ENCODE results near the gene RCOR1.

RCOR1 gene

DNA sequence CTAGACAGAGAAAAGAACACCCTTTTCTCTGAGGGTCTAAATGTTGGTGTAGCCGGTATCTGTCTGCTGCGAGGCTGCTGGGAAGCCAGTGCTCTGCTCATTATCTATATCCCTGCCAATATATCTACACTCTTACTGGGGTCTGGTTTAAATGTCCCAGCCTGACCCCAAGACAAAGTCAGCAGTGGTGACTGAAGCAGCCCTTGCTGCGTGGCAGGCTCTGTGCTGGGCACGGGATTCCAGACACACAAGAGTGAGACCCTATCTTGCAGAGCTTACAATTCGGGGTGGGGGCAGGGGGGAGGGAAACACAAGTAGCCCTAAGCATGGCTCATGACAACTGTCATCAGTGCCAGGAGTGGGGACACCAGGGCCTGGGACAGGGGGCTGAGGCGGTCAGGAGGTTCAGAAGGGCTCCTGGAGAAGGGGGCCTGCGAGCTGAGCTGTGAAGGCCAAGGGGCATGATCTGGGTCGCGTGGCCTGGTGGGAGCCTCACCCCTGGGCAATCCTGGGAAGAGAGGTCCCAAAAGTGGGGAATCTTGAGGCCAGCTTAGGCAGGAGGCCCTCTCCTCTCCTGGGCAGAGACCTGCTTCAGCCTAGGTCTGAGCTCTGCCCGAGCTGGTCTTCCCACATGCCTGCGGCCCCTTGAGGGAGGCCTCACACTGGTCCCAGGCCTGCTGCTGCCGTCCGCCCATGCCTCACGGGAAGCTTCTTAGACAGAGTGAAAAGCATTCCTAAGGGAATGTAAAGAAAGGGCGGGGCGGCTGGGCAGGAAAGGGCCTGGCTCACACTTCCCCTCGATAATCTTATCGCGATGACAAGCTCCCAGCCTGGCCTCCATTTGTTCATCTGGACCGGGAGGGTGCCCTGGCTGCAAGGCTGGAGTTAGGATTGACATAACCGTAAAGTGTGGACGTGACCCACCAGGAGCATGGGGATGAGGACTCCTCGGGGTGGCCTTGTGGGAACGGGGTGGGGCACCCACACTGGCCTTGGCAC is 7.3 kb upstream of the RCOR1 start:
- Histone ChIP-seq H3K27ac (replicated peaks) (no peak overlapping the region), H3K27me3 (ENCODE audit: insufficient read depth, poor library complexity, severe bottlenecking) (no peaks in the 10 kb centered on the region), H3K4me3 (replicated peaks; ENCODE audit: insufficient read depth, low read length) (no peak overlapping the region)
- DNase-seq (ENCODE audit: low read depth in 1 of 2, low spot score in 1 of 2), result no peak
- TF ChIP-seq GABPA (IDR thresholded peaks at IDR 0.05; ENCODE audit: low read depth), result no peak
- TF ChIP-seq POLR2AphosphoS5 (IDR thresholded peaks at IDR 0.05; ENCODE audit: low read depth), result no peak
- TF ChIP-seq SPI1 (IDR thresholded peaks at IDR 0.05; ENCODE audit: borderline replicate concordance, low read depth), result no peak
- TF ChIP-seq, protein P1, sequence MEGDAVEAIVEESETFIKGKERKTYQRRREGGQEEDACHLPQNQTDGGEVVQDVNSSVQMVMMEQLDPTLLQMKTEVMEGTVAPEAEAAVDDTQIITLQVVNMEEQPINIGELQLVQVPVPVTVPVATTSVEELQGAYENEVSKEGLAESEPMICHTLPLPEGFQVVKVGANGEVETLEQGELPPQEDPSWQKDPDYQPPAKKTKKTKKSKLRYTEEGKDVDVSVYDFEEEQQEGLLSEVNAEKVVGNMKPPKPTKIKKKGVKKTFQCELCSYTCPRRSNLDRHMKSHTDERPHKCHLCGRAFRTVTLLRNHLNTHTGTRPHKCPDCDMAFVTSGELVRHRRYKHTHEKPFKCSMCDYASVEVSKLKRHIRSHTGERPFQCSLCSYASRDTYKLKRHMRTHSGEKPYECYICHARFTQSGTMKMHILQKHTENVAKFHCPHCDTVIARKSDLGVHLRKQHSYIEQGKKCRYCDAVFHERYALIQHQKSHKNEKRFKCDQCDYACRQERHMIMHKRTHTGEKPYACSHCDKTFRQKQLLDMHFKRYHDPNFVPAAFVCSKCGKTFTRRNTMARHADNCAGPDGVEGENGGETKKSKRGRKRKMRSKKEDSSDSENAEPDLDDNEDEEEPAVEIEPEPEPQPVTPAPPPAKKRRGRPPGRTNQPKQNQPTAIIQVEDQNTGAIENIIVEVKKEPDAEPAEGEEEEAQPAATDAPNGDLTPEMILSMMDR (IDR thresholded peaks at IDR 0.05; ENCODE audit: insufficient read depth, low read length), result no peak
- TF ChIP-seq, protein P2, sequence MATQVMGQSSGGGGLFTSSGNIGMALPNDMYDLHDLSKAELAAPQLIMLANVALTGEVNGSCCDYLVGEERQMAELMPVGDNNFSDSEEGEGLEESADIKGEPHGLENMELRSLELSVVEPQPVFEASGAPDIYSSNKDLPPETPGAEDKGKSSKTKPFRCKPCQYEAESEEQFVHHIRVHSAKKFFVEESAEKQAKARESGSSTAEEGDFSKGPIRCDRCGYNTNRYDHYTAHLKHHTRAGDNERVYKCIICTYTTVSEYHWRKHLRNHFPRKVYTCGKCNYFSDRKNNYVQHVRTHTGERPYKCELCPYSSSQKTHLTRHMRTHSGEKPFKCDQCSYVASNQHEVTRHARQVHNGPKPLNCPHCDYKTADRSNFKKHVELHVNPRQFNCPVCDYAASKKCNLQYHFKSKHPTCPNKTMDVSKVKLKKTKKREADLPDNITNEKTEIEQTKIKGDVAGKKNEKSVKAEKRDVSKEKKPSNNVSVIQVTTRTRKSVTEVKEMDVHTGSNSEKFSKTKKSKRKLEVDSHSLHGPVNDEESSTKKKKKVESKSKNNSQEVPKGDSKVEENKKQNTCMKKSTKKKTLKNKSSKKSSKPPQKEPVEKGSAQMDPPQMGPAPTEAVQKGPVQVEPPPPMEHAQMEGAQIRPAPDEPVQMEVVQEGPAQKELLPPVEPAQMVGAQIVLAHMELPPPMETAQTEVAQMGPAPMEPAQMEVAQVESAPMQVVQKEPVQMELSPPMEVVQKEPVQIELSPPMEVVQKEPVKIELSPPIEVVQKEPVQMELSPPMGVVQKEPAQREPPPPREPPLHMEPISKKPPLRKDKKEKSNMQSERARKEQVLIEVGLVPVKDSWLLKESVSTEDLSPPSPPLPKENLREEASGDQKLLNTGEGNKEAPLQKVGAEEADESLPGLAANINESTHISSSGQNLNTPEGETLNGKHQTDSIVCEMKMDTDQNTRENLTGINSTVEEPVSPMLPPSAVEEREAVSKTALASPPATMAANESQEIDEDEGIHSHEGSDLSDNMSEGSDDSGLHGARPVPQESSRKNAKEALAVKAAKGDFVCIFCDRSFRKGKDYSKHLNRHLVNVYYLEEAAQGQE (IDR thresholded peaks at IDR 0.05; ENCODE audit: insufficient replicate concordance, low read depth), result no peak

DNA sequence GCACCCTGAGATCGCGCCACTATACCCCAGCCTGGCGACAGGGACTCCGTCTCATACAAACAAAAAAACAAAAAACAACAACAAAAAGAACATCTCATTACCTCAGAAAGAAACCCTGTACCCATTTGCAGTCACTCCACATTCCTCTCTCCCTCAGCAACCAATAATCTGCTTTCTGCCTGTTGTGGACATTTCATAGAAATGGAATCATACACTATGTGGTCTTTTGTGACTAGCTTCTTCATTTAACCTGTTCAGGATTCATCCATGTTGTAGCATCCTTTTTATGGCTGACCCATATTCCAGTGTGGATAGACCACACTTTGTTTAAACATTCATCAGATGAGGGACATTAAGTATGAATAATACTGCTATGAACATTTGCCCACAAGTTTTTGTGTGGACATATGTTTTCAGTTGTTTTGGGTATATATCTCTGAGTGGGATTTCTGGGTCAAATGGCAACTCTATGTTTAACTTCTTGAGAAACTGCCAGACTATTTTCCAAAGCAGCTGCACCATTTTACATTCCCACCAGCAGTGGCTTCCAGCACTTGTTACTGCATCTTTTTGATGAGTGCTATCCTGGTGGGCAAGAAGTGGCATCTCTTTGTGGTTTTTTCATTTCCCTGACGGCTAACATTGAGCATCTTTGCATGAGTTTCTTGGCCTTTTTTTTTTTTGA is 5.9 kb upstream of the RCOR1 start:
- TF ChIP-seq POLR2AphosphoS5 (IDR thresholded peaks at IDR 0.05; ENCODE audit: low read depth) (no peak), SPI1 (IDR thresholded peaks at IDR 0.05; ENCODE audit: borderline replicate concordance, low read depth) (no peak), GABPA (IDR thresholded peaks at IDR 0.05; ENCODE audit: low read depth) (no peak)
- TF ChIP-seq, protein P2 (IDR thresholded peaks at IDR 0.05; ENCODE audit: insufficient replicate concordance, low read depth), result no peak
- TF ChIP-seq, protein P1 (IDR thresholded peaks at IDR 0.05; ENCODE audit: insufficient read depth, low read length), result no peak
- H3K27me3 ChIP-seq (ENCODE audit: insufficient read depth, poor library complexity, severe bottlenecking), result no peaks in the 10 kb centered on the region
- no peak overlapping the region for H3K27ac ChIP-seq (replicated peaks)
- H3K4me3 ChIP-seq (replicated peaks; ENCODE audit: insufficient read depth, low read length), result no peak overlapping the region
- no peak for DNase-seq (ENCODE audit: low read depth in 1 of 2, low spot score in 1 of 2)

DNA sequence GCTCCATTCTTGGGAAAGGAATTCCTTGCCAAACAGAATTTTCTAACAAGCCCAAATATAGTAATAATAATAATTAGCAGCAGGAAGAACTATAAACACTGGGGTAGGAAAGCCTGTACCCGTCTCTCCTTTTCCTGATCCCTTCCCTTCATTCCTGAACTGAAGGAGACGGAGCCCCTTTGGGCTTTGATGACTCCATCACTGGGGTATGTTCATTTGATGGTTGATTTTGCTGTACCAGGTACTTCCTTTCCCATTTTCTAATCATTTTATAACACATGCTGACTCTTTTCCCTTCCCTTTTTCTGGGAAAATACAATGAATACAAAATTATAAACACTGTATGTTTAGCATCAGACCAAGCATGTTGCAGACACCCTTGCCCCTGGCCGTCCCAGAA is 3.6 kb upstream of the RCOR1 start:
- H3K27ac ChIP-seq (replicated peaks), result no peak overlapping the region
- H3K4me3 ChIP-seq (replicated peaks; ENCODE audit: insufficient read depth, low read length), result no peak overlapping the region
- DNase-seq (ENCODE audit: low read depth in 1 of 2, low spot score in 1 of 2), result no peak
- H3K27me3 ChIP-seq (ENCODE audit: insufficient read depth, poor library complexity, severe bottlenecking), result no peaks in the 10 kb centered on the region
- TF ChIP-seq POLR2AphosphoS5 (IDR thresholded peaks at IDR 0.05; ENCODE audit: low read depth) (no peak), GABPA (IDR thresholded peaks at IDR 0.05; ENCODE audit: low read depth) (no peak)
- TF ChIP-seq, protein P2 (IDR thresholded peaks at IDR 0.05; ENCODE audit: insufficient replicate concordance, low read depth), result no peak

Measured in HL-60 (cell line).